Measurements from ENCODE around the gene INS. TPM values are rescaled to one million over a fixed set of nuclear protein-coding genes. Genes with fewer than 3 reads are reported as not detected.

INS gene
- polyA plus RNA-seq, 1 experiment = not detected

- CTCF ChIA-PET = interaction anchor here (1.1 to 21.8 kb wide), 4 partner anchors 11 to 191 kb away, joined by 3 to 1066 read pairs (median 31); no protein-coding TSS in a partner anchor
- POLR2A ChIA-PET = no interaction called here
- Histone ChIP-seq H3K36me3 (ENCODE audit: control insufficient read depth, insufficient read depth, low read length) (no peaks in the 10 kb centered on the region; the same call in 1 of the 2 replicates), H3K4me3 (ENCODE audit: low read depth, low read length) (no peak overlapping the region), H3K27me3 (ENCODE audit: control insufficient read depth, insufficient read depth, low read length) (peaks cover 31% of the 10 kb centered on the region)
- DNase-seq (ENCODE audit: low read depth) = no peak
- no peak for TF ChIP-seq CTCF (IDR thresholded peaks at IDR 0.05; ENCODE audit: insufficient read depth, low read depth, low read length)
These were observed 20.3 kb downstream of the INS start for GRCh38 chr11:2140411-2141400.

GRCh38 chr11:2139621-2140337, 21.2 kb downstream of the INS start:
- Histone ChIP-seq H3K27me3 (ENCODE audit: control insufficient read depth, insufficient read depth, low read length) (peaks cover 22% of the 10 kb centered on the region), H3K4me3 (ENCODE audit: low read depth, low read length) (no peak overlapping the region), H3K36me3 (ENCODE audit: control insufficient read depth, insufficient read depth, low read length) (no peaks in the 10 kb centered on the region; the same call in none of the 2 replicates)
- no peak for TF ChIP-seq CTCF (IDR thresholded peaks at IDR 0.05; ENCODE audit: insufficient read depth, low read depth, low read length)
- POLR2A ChIA-PET = no interaction called here
- CTCF ChIA-PET = interaction anchor here (6.4 to 21.8 kb wide), 2 partner anchors 12 to 109 kb away, joined by 58 to 1066 read pairs; no protein-coding TSS in a partner anchor
- DNase-seq (ENCODE audit: low read depth) = no peak

GRCh38 chr11:2139123-2139521, 21.9 kb downstream of the INS start, which contains the start of gene IGF2:
TSS of gene IGF2 (minus strand) at chr11:2139389. CDS start at chr11:2135523, 3,866 bp downstream.
- peaks cover 20% of the 10 kb centered on the region for H3K27me3 ChIP-seq (ENCODE audit: control insufficient read depth, insufficient read depth, low read length)
- no peak for DNase-seq (ENCODE audit: low read depth)
- peak within 1 kb of the TSS; percentile 53 for H3K4me3 ChIP-seq (ENCODE audit: low read depth, low read length)
- H3K36me3 ChIP-seq (ENCODE audit: control insufficient read depth, insufficient read depth, low read length) = peaks cover 2% of the 10 kb centered on the region
- no peak for TF ChIP-seq CTCF (IDR thresholded peaks at IDR 0.05; ENCODE audit: insufficient read depth, low read depth, low read length)
- CTCF ChIA-PET = interaction anchor here (0.8 to 21.8 kb wide), 5 partner anchors 12 to 217 kb away, joined by 3 to 1066 read pairs (median 3); no protein-coding TSS in a partner anchor
- POLR2A ChIA-PET = no interaction called here

- peaks cover 2% of the 10 kb centered on the region for H3K36me3 ChIP-seq (ENCODE audit: control insufficient read depth, insufficient read depth, low read length)
- peak overlapping the region; percentile 53 for H3K4me3 ChIP-seq (ENCODE audit: low read depth, low read length)
- ChIA-PET CTCF (interaction anchor here (0.6 to 21.8 kb wide), 7 partner anchors 13 to 425 kb away, joined by 3 to 1066 read pairs (median 5); no protein-coding TSS in a partner anchor), POLR2A (no interaction called here)
- peaks cover 19% of the 10 kb centered on the region for H3K27me3 ChIP-seq (ENCODE audit: control insufficient read depth, insufficient read depth, low read length)
- DNase-seq (ENCODE audit: low read depth) = no peak
- TF ChIP-seq CTCF (IDR thresholded peaks at IDR 0.05; ENCODE audit: insufficient read depth, low read depth, low read length) = no peak
These were observed 22.4 kb downstream of the INS start for GRCh38 chr11:2138431-2139122.
